ENCODE data around the gene CGB2. TPM values are rescaled to one million over a fixed set of nuclear protein-coding genes. Genes with fewer than 3 reads are reported as not detected.

Gene CGB2
- total and polyA plus RNA-seq, 2 of the 4 experiments (the other 2 are of a cell fraction), result not detected

GRCh38 chr19:48990400-48990799, 41.3 kb upstream of the CGB2 start:
- H3K9me1 ChIP-seq (ENCODE audit: insufficient read depth, low read length), result peaks cover 7% of the 10 kb centered on the region; the same call in 1 of the 2 replicates

More at GRCh38 chr19:48990400-48990799, 41.3 kb upstream of the CGB2 start:
- DNase-seq (no peak), ATAC-seq (ENCODE audit: low read depth) (no peak)
- Histone ChIP-seq H3K18ac (ENCODE audit: low read depth, low read length) (no peak overlapping the region), H2BK5ac (ENCODE audit: low read depth, low read length, poor library complexity, severe bottlenecking) (no peak overlapping the region), H3K36me3 (ENCODE audit: control insufficient read depth, insufficient read depth, low read length) (peaks cover 36% of the 10 kb centered on the region), H3K9ac (ENCODE audit: low read depth, low read length) (no peak overlapping the region), H4K8ac (ENCODE audit: low read depth in 2 of 2, low read length in 2 of 2) (no peak overlapping the region), H2AK5ac (ENCODE audit: low read depth, low read length) (peak overlapping the region; percentile 13; the same call in 1 of the 2 replicates), H3K56ac (ENCODE audit: extremely low read depth, insufficient read depth, low read length) (no peak overlapping the region), H3K27ac (ENCODE audit: insufficient read depth, low read length) (no peak overlapping the region), H4K20me1 (ENCODE audit: insufficient read depth, low read length) (peaks cover 28% of the 10 kb centered on the region), H2BK15ac (ENCODE audit: low read depth, low read length) (no peak overlapping the region), H2AFZ (replicated peaks; ENCODE audit: low read length, poor library complexity) (no peak overlapping the region), H3K27me3 (ENCODE audit: control insufficient read depth, insufficient read depth, low read length) (no peaks in the 10 kb centered on the region), H3K9me3 (ENCODE audit: control insufficient read depth, insufficient read depth, low read length) (no peaks in the 10 kb centered on the region), H3K4me2 (ENCODE audit: low read depth, low read length) (no peak overlapping the region), H3K23ac (ENCODE audit: low read depth, low read length) (no peak overlapping the region), H4K91ac (ENCODE audit: insufficient read depth, low read depth, low read length) (no peak overlapping the region), H3K79me1 (ENCODE audit: low read depth in 1 of 2, low read length in 2 of 2) (peaks cover 21 to 78% of the 10 kb centered on the region in 2 experiments), H2BK20ac (ENCODE audit: low read depth, low read length) (no peak overlapping the region), H3K4me3 (ENCODE audit: insufficient read depth, low read depth, low read length) (no peak overlapping the region), H2BK120ac (ENCODE audit: low read depth, low read length) (no peak overlapping the region), H3K4me1 (ENCODE audit: control insufficient read depth, insufficient read depth, low read length) (peaks cover 12% of the 10 kb centered on the region), H3K14ac (replicated peaks; ENCODE audit: low read depth, low read length) (no peak overlapping the region), H4K5ac (ENCODE audit: low read depth, low read length) (no peak overlapping the region), H3K4ac (ENCODE audit: low read depth, low read length) (no peak overlapping the region), H2AK9ac (replicated peaks; ENCODE audit: low read depth, low read length, poor library complexity) (no peak overlapping the region)
- WGBS, 2 experiments (ENCODE audit: extremely low coverage in 2 of 2, insufficient read length in 1 of 2), result 51% methylated on average over 2 of the region's 4 CpGs; no CpG with 5 or more reads in 1 of the 2 experiments
- dilution Hi-C loops (cut with HindIII; ENCODE audit: low sequenced_read_pairs, unreplicated experiment) (no loop called here), intact Hi-C loops (cut with micrococcal nuclease) (loop anchor here (5.0 to 10.0 kb wide), 3 partner anchors 67 to 214 kb away; partner anchors contain the start of genes CGB7 and KCNA7), in situ Hi-C loops (cut with MboI; ENCODE audit: low sequenced_read_pairs) (no loop called here)
- BruUV-seq (replicated peaks), result no TSS peak
- TF ChIP-seq CEBPB (IDR thresholded peaks at IDR 0.05; ENCODE audit: low read depth, low read length) (no peak), BHLHE40 (IDR thresholded peaks at IDR 0.05; ENCODE audit: low read depth, low read length) (no peak), RCOR1 (IDR thresholded peaks at IDR 0.05; ENCODE audit: insufficient replicate concordance, low read length) (no peak), NFE2L2 (IDR thresholded peaks at IDR 0.05; ENCODE audit: low read depth, low read length) (no peak), MAZ (IDR thresholded peaks at IDR 0.05; ENCODE audit: borderline replicate concordance, low read depth, low read length) (no peak), USF2 (IDR thresholded peaks at IDR 0.05; ENCODE audit: low read depth, low read length) (no peak), CHD1 (IDR thresholded peaks at IDR 0.05; ENCODE audit: low read depth, low read length) (no peak)
- CTCF ChIA-PET, result interaction anchor here (1.0 kb wide), 1 partner anchor 9 kb away, joined by 4 read pairs; no protein-coding TSS in a partner anchor
- POLR2A ChIA-PET (ENCODE audit: unreplicated experiment), result no interaction called here

Measured in IMR-90 (cell line).